Esophagus (tissue), 2 donors: ENCODE results near the gene TNNI2. TPM values are rescaled to one million over a fixed set of nuclear protein-coding genes. Genes with fewer than 3 reads are reported as not detected.
A peak's percentile ranks its signal among the peaks of the same experiment; 100 is the strongest.

ENCODE experiments used
- H3K27ac ChIP-seq, 2 donors: one replicate each; pipeline ENCODE4 v1.5.1; 2013; ENCODE audit warnings: low read depth in 2 of 2, mild to moderate bottlenecking in 2 of 2, inconsistent platforms in 1 of 2, low read length in 1 of 2, moderate library complexity in 1 of 2
- H3K27me3 ChIP-seq, 2 donors: one replicate each; pipeline ENCODE4 v1.6.1; 2013; ENCODE audit warnings: low read length in 2 of 2, control low read depth in 1 of 2, mild to moderate bottlenecking in 1 of 2; ENCODE audit not compliant: insufficient read depth in 2 of 2, control insufficient read depth in 1 of 2
- H3K36me3 ChIP-seq, 2 donors: one replicate each; pipeline ENCODE4 v1.6.1; 2013; ENCODE audit warnings: low read length in 1 of 2; ENCODE audit not compliant: control insufficient read depth in 2 of 2, insufficient read depth in 2 of 2
- H3K4me1 ChIP-seq, 2 donors: one replicate each; pipeline ENCODE4 v1.6.1; 2013; ENCODE audit warnings: low read length in 1 of 2; ENCODE audit not compliant: control insufficient read depth in 2 of 2, insufficient read depth in 2 of 2
- H3K4me3 ChIP-seq, 2 donors: one replicate each; pipeline ENCODE4 v1.5.1; 2013; ENCODE audit warnings: low read length in 2 of 2, mild to moderate bottlenecking in 2 of 2, low read depth in 1 of 2, moderate library complexity in 1 of 2
- H3K9me3 ChIP-seq, 2 donors: one replicate each; pipeline ENCODE4 v1.6.1; 2013; ENCODE audit warnings: mild to moderate bottlenecking in 2 of 2, low read depth in 1 of 2, low read length in 1 of 2, moderate library complexity in 1 of 2; ENCODE audit not compliant: control insufficient read depth in 2 of 2, insufficient read depth in 1 of 2
- WGBS, 2 donors: extraction: QIAGEN DNeasy Blood & Tissue Kit; methylation state at CpG; one replicate each; pipeline ENCODE4 v1.1.7; 2013; 5-methylcytosine and 5-hydroxymethylcytosine counted together
- polyA plus RNA-seq, 2 donors: library from polyadenylated mRNA; stranded (reverse); fragments of 200-250 nt; gene quantifications; one replicate each; pipeline ENCODE4 v1.2.3, GENCODE V29; 2013
- donor health status: healthy with polysubstance abuse.
- donor health status: Bipolar disorder and iron deficiency.

TNNI2 gene
- polyA plus RNA-seq, 2 donors: 9.8 to 166 TPM

DNA sequence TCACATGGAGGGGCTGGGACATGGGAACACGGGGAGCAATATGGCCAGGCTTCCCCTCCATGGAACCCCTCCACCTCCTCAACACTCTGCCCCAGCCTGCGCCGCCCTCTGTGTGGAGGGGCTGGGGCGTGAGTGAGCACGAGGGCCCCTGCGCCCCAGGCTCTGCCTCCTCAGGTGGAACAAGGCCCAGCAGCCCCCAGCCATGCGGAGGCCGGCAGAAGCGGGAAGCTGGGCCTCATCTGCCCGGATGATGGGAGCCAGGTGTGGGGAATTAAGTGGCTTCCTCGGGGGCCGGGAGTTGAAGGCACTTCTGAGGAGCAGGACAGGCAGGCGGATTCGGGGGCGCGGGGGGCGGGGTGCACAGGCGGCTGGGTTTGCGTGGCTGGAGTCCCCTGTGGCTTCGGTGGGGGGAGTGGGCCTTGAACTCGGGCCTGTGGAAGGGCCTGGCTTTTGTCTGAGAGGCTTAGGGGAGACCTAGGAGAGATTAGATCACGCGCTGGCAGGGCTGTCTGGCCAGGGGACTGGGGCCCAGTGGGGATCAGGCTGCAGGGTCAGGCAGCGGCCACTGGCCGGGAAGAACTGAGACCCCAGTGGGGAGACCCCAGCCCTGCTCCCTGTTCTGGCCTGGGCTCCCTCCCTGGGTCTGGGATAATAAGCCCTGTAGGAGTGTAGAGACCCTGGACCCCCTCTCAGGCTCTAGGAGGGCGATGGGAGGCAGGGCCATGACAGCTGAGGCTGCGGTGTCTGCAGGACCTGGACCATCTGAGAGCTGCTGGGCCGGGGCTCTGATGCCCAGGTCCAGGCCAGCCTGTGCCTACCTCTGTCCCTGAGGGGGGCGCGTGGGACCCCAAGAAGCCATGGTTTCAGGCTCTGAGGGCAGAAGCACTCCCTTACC lies 39.6 kb downstream of the TNNI2 start:
- no peaks in the 10 kb centered on the region for H3K27me3 ChIP-seq
- no peak overlapping the region for H3K4me3 ChIP-seq
- H3K4me1 ChIP-seq: peaks cover 0 to 31% of the 10 kb centered on the region in 2 donors
- H3K9me3 ChIP-seq: no peaks in the 10 kb centered on the region
- H3K36me3 ChIP-seq: peaks cover 0 to 6% of the 10 kb centered on the region in 2 donors
- WGBS, 2 donors: 77 to 86% methylated on average over 30 of the region's 30 CpGs
- peak overlapping the region; percentile 25 to 51 for H3K27ac ChIP-seq

- Histone ChIP-seq H3K9me3 (no peaks in the 10 kb centered on the region), H3K27ac (peak overlapping the region; percentile 36 to 59), H3K4me3 (no peak overlapping the region), H3K27me3 (no peaks in the 10 kb centered on the region), H3K36me3 (peaks cover 0 to 12% of the 10 kb centered on the region in 2 donors), H3K4me1 (peaks cover 0 to 31% of the 10 kb centered on the region in 2 donors)
- WGBS, 2 donors: 66 to 71% methylated on average over 11 to 13 of the region's 13 CpGs
These were observed 40.7 kb downstream of the TNNI2 start for GRCh38 chr11:1879342-1879940.

- no peak overlapping the region for H3K4me3 ChIP-seq
- 70 to 76% methylated on average over 29 to 32 of the region's 32 CpGs for WGBS, 2 donors
- peaks cover 0 to 30% of the 10 kb centered on the region in 2 donors for H3K4me1 ChIP-seq
- no peaks in the 10 kb centered on the region for H3K27me3 ChIP-seq
- no peaks in the 10 kb centered on the region for H3K9me3 ChIP-seq
- peak overlapping the region; percentile 46 to 79 for H3K27ac ChIP-seq
- peaks cover 0 to 16% of the 10 kb centered on the region in 2 donors for H3K36me3 ChIP-seq
These were observed 41.4 kb downstream of the TNNI2 start for GRCh38 chr11:1879941-1880720.

DNA sequence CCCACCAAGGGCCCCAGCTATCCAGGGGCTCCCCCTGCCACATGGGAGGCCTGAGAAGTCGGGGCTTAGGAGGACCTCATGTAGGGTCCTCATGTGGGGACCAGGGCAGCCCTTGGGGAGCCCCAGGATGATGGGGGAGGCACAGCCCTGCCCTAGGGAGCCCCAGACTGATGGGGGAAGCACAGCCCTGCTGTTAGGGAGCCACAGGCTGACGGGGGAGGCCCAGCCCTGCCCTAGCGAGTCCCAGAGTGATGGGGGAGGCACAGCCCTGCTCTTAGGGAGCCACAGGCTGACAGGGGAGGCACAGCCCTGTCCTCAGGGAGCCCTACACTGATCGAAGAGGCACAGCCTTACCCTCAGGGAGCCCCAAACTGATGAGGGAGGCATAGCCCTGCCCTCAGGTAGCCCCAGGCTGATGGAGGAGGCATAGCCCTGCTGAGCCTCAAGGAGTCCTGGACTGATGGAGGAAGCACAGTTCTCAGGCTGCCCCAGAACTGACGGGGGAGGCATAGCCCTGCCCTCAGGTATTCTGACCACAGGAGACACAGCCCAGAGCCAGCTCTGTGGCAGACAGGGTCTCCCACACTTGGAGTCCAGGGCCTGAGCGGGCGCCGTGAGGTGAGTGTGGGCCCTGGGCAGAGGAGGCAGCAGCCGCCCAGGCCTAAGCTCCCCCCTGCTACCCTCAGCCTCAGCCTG lies 42.1 kb downstream of the TNNI2 start:
- Histone ChIP-seq H3K27me3 (no peaks in the 10 kb centered on the region), H3K4me3 (no peak overlapping the region), H3K9me3 (no peaks in the 10 kb centered on the region), H3K27ac (peak overlapping the region; percentile 46 to 79), H3K4me1 (peaks cover 0 to 25% of the 10 kb centered on the region in 2 donors), H3K36me3 (peaks cover 0 to 20% of the 10 kb centered on the region in 2 donors)
- WGBS, 2 donors: 68 to 82% methylated on average over 8 to 9 of the region's 9 CpGs

GRCh38 chr11:1881442-1882264 lies 42.9 kb downstream of the TNNI2 start:
- peaks cover 0 to 25% of the 10 kb centered on the region in 2 donors for H3K36me3 ChIP-seq
- 58 to 68% methylated on average over 40 to 43 of the region's 43 CpGs for WGBS, 2 donors
- H3K9me3 ChIP-seq: no peaks in the 10 kb centered on the region
- no peaks in the 10 kb centered on the region for H3K27me3 ChIP-seq
- no peak overlapping the region for H3K4me3 ChIP-seq
- peaks cover 0 to 20% of the 10 kb centered on the region in 2 donors for H3K4me1 ChIP-seq
- H3K27ac ChIP-seq: peak overlapping the region; percentile 46 to 79

- Histone ChIP-seq H3K4me3 (no peak overlapping the region), H3K27me3 (no peaks in the 10 kb centered on the region), H3K9me3 (no peaks in the 10 kb centered on the region), H3K4me1 (peaks cover 0 to 17% of the 10 kb centered on the region in 2 donors), H3K36me3 (peaks cover 0 to 25% of the 10 kb centered on the region in 2 donors), H3K27ac (peak overlapping the region in 1 of 2 donors; percentile 34)
- WGBS, 2 donors: 37 to 38% methylated on average over 22 to 23 of the region's 23 CpGs
These were observed 43.8 kb downstream of the TNNI2 start for GRCh38 chr11:1882265-1883238.

GRCh38 chr11:1883346-1884302 lies 44.8 kb downstream of the TNNI2 start:
- no peak overlapping the region for H3K27ac ChIP-seq
- peaks cover 3 to 9% of the 10 kb centered on the region in 2 donors for H3K4me1 ChIP-seq
- WGBS, 2 donors: 89 to 91% methylated on average over 14 of the region's 14 CpGs

More at GRCh38 chr11:1883346-1884302, 44.8 kb downstream of the TNNI2 start:
- H3K9me3 ChIP-seq: no peaks in the 10 kb centered on the region
- no peaks in the 10 kb centered on the region for H3K27me3 ChIP-seq
- peaks cover 0 to 29% of the 10 kb centered on the region in 2 donors for H3K36me3 ChIP-seq
- H3K4me3 ChIP-seq: no peak overlapping the region
